Cardiac muscle cell (in vitro differentiated cells and primary cell): Measurements from ENCODE around the gene PI16. TPM values are rescaled to one million over a fixed set of nuclear protein-coding genes. Genes with fewer than 3 reads are reported as not detected.

Experiments used
- DNase-seq, 2 donors: peaks; one replicate each; pipeline versions ENCODE4 v3.0.0 to v3.0.0-alpha.2; 2010 to 2017; ENCODE audit warnings: low read depth in 1 of 2, low spot score in 1 of 2
- H3K27ac ChIP-seq: fragments of 200-600 bp; sonication (generic); 2 replicates; pipeline ENCODE4 v1.5.1; 2016
- H3K27me3 ChIP-seq: fragments of 200-600 bp; sonication (generic); 2 replicates; pipeline ENCODE4 v1.6.0; 2016; ENCODE audit warnings: control low read depth
- H3K36me3 ChIP-seq: fragments of 200-600 bp; sonication (generic); 2 replicates; pipeline ENCODE4 v1.5.1; 2016; ENCODE audit warnings: control low read depth
- H3K4me1 ChIP-seq: fragments of 200-600 bp; sonication (generic); 2 replicates; pipeline ENCODE4 v1.8.1; 2017; ENCODE audit warnings: low read depth, mild to moderate bottlenecking, mixed run types
- H3K4me3 ChIP-seq: fragments of 200-600 bp; sonication (generic); 2 replicates; pipeline ENCODE4 v1.5.1; 2016; ENCODE audit warnings: mild to moderate bottlenecking
- H3K9me3 ChIP-seq: fragments of 200-600 bp; sonication (generic); 2 replicates; pipeline ENCODE4 v1.5.1; 2017; ENCODE audit warnings: low read depth, mild to moderate bottlenecking, control low read depth
- polyA plus RNA-seq: library from polyadenylated mRNA; unstranded; fragments of >200 nt; fragmentation: Nextera tagmentation; extraction: Ambion mirVana; gene quantifications from 2 replicates; pipeline ENCODE4 v1.2.1, GENCODE V29; 2016
- total RNA-seq: library from RNA; depleted of rRNA; stranded (reverse); fragments of >200 nt; gene quantifications from 2 replicates; pipeline ENCODE4 v1.2.3, GENCODE V29; 2016
- TF ChIP-seq, protein P1 (sequence below): IDR thresholded peaks from 2 replicates; pipeline ENCODE4 v1.5.1; 2012; ENCODE audit warnings: low read depth, mild to moderate bottlenecking, low read length

The PI16 gene
- total and polyA plus RNA-seq, 2 experiments from 2014 or later: 0.37 TPM; not detected in 1

- H3K9me3 ChIP-seq: no peaks in the 10 kb centered on the region
- no peaks in the 10 kb centered on the region for H3K36me3 ChIP-seq
- TF ChIP-seq, protein P1, sequence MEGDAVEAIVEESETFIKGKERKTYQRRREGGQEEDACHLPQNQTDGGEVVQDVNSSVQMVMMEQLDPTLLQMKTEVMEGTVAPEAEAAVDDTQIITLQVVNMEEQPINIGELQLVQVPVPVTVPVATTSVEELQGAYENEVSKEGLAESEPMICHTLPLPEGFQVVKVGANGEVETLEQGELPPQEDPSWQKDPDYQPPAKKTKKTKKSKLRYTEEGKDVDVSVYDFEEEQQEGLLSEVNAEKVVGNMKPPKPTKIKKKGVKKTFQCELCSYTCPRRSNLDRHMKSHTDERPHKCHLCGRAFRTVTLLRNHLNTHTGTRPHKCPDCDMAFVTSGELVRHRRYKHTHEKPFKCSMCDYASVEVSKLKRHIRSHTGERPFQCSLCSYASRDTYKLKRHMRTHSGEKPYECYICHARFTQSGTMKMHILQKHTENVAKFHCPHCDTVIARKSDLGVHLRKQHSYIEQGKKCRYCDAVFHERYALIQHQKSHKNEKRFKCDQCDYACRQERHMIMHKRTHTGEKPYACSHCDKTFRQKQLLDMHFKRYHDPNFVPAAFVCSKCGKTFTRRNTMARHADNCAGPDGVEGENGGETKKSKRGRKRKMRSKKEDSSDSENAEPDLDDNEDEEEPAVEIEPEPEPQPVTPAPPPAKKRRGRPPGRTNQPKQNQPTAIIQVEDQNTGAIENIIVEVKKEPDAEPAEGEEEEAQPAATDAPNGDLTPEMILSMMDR: no peak
Observed at GRCh38 chr6:37004044-37004980, 49.8 kb downstream of the PI16 start.

GRCh38 chr6:37005061-37005810, 50.7 kb downstream of the PI16 start, which contains the start of gene FGD2:
Gene FGD2, plus strand, starts transcription at chr6:37005655. Its CDS starts 163 bp downstream, at chr6:37005818.
- Histone ChIP-seq H3K27ac (no peak within 1 kb of the TSS), H3K27me3 (no peaks in the 10 kb centered on the region), H3K4me3 (no peak within 1 kb of the TSS), H3K36me3 (no peaks in the 10 kb centered on the region), H3K4me1 (no peaks in the 10 kb centered on the region), H3K9me3 (no peaks in the 10 kb centered on the region)
- TF ChIP-seq, protein P1: no peak
- no peak for DNase-seq

More at GRCh38 chr6:37004044-37004980, 49.8 kb downstream of the PI16 start:
- Histone ChIP-seq H3K4me1 (no peaks in the 10 kb centered on the region), H3K27ac (no peak overlapping the region), H3K4me3 (no peak overlapping the region), H3K27me3 (no peaks in the 10 kb centered on the region)
- DNase-seq: no peak

GRCh38 chr6:37005827-37006567, 51.5 kb downstream of the PI16 start:
- Histone ChIP-seq H3K9me3 (no peaks in the 10 kb centered on the region), H3K27ac (no peak overlapping the region), H3K4me1 (no peaks in the 10 kb centered on the region), H3K27me3 (no peaks in the 10 kb centered on the region), H3K4me3 (no peak overlapping the region), H3K36me3 (no peaks in the 10 kb centered on the region)
- DNase-seq: no peak
- TF ChIP-seq, protein P1: no peak

DNA sequence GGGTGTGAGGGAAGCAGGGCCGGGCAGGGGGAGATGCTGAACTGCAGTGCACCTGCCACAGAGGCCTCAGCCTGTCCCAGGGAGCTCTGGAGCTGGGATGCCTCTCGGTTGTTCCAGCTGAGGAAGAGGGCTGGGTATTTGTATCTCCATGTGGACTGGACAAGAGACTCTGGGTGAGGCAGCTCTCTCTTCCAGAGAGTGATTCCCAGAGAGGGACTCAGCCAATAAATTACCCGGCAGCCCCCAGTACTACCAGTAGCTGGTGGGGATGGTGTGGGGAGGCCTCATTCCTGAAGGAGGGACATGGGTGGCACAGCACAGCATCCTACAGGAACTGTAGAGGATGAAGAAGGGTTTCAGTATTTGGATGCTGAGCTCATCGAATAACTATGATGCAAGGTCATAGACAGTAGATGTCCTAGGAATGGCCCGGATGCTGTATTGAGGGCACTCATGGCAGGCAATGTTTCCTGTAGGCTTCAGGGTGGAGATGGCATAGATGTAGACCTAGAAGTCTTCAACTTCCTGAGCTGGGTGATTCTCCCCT, 52.3 kb downstream of the PI16 start:
- H3K4me3 ChIP-seq: no peak overlapping the region
- no peaks in the 10 kb centered on the region for H3K4me1 ChIP-seq
- H3K27me3 ChIP-seq: no peaks in the 10 kb centered on the region
- TF ChIP-seq, protein P1: no peak
- no peak for DNase-seq
- no peaks in the 10 kb centered on the region for H3K36me3 ChIP-seq
- H3K27ac ChIP-seq: no peak overlapping the region
- H3K9me3 ChIP-seq: no peaks in the 10 kb centered on the region

- Histone ChIP-seq H3K36me3 (no peaks in the 10 kb centered on the region), H3K4me1 (no peaks in the 10 kb centered on the region), H3K27ac (no peak overlapping the region), H3K9me3 (no peaks in the 10 kb centered on the region), H3K4me3 (no peak overlapping the region), H3K27me3 (no peaks in the 10 kb centered on the region)
- no peak for DNase-seq
- TF ChIP-seq, protein P1: no peak
Observed at GRCh38 chr6:37007340-37008043, 53.0 kb downstream of the PI16 start.
